HG02623 (cell line): ENCODE measurements around the gene DLD.

Experiments
- ATAC-seq: cut with Tn5 transposase; IDR thresholded peaks from one replicate; pipeline ENCODE4 v1.9.1; 2021; ENCODE audit warnings: moderate library complexity; ENCODE audit not compliant: unreplicated experiment

DLD gene

DNA sequence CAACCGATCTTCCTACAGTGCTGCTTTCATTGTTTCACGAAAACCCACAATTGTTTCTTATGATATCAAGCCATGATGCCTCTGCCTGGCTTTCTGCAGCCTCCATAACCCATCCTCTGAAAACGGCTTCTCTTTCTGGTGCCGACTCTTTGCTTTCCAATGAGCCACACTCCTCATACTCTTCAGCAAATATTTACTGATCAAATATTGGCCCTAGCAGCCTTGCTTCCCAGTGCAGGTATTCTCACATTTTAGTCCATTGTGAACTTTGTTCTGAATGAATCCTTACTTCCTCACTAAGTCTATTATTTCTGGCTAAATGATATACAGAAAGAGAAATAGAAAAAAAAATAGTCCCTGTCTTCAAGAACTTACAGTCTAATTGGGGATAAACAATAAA, 76.4 kb downstream of the DLD start:
- ATAC-seq, result no peak

DNA sequence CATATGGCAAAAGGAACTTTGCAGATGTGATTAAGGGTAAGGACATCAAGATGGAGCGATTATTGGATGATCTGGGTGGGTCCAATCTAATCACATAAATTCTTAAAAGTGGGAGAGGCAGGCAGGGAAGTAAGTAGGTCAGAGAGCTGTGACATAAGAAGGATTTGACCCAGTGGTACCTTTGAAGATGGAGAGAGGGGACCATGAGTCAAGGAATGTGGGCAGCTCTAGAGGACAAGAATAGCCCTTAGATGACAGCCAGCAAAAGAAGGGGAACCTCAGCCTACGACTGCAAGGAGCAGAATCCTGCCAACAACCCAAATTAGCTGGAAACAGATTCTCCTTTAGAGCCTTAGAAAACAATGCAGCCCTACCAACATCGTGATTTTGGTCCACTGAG, 77.5 kb downstream of the DLD start:
- no peak for ATAC-seq

DNA sequence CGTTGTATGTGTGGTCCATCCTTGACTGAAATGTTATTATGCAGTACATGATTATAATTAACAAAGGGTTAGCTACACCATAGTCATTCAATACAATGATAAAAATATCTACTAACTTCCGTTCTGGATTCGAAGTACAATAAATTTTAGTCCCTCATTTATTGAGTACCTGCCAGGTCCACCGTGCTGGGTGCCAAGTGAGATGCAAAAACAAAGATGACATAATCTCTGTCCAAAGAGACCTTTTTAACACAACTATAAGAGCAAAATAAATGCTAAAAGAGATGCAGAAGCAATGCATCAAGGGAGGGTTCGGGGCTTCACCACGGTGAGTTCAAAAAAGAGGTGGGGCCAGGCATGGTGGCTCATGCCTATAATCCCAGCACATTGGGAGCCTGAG, 78.9 kb downstream of the DLD start:
- ATAC-seq, result no peak
